GM06990 (cell line): Measurements from ENCODE around the gene TAF4.

Experiments
- DNase-seq: peaks from one replicate; pipeline ENCODE4 v3.0.0-alpha.2; 2011; ENCODE audit not compliant: insufficient read length; ENCODE audit errors: extremely low read depth
- H3K27me3 ChIP-seq: replicated peaks from 2 replicates; pipeline ENCODE4 v1.6.0; 2011; ENCODE audit warnings: low read length; ENCODE audit not compliant: control insufficient read depth, insufficient read depth
- H3K36me3 ChIP-seq: 2 replicates; pipeline ENCODE4 v1.5.1; 2011; ENCODE audit warnings: low read length; ENCODE audit not compliant: control insufficient read depth, insufficient read depth
- H3K4me3 ChIP-seq: replicated peaks from 2 replicates; pipeline ENCODE4 v1.5.1; 2011; ENCODE audit warnings: low read depth, mild to moderate bottlenecking, control low read depth, low read length
- TF ChIP-seq, protein P1 (sequence below): IDR thresholded peaks from 2 replicates; pipeline ENCODE4 v1.5.1; 2011; ENCODE audit warnings: low read length, control low read depth, mild to moderate bottlenecking, inconsistent platforms; ENCODE audit not compliant: insufficient read depth, poor library complexity, severe bottlenecking

TAF4 gene

DNA sequence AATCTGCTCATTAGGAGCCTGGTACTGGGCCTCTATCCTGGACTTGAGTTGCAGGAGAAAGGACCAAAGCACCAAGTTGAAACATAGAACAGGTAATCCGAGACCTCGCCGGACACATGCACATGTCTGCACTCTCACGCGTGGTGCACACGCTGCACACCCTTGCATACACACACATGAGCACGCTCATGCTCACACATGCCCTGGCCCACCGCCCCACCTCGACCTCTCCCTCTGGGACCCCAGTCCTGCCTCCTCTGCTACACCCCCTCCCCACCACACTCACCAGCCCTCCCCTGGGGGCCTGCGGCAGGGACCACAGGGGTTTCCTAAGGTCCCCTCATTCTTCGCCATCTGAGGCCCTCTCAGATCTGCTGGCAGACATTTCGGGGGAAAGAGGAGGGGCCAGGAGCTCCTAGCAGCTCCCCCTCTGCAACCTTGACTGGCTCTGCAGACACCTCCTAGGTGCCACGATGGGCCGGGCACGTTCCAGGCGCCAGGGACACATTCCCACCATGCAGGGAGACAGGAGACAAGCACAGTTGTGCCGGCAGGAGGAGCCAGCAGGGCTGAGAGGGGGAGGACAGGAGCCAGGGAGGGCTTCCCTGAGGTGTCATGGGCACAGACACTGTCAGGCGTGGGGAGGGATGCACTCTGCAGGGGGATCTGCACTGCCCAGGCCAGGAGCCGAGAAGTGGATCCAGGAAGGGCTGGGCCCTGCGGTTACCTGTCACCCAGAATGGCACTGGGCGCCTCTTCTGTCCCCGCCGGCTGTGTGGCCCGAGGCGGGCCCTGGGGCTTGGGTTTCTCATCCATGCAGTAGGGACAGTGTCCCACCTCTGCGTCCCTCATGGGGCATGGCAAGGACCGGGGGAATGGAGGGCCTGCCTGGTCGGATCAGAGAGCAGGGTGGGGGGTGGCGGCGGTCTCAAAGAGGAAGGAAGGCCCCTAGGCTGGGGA is 31.0 kb upstream of the TAF4 start:
- Histone ChIP-seq H3K27me3 (no peaks in the 10 kb centered on the region), H3K4me3 (no peak overlapping the region), H3K36me3 (no peaks in the 10 kb centered on the region)
- TF ChIP-seq, protein P1, sequence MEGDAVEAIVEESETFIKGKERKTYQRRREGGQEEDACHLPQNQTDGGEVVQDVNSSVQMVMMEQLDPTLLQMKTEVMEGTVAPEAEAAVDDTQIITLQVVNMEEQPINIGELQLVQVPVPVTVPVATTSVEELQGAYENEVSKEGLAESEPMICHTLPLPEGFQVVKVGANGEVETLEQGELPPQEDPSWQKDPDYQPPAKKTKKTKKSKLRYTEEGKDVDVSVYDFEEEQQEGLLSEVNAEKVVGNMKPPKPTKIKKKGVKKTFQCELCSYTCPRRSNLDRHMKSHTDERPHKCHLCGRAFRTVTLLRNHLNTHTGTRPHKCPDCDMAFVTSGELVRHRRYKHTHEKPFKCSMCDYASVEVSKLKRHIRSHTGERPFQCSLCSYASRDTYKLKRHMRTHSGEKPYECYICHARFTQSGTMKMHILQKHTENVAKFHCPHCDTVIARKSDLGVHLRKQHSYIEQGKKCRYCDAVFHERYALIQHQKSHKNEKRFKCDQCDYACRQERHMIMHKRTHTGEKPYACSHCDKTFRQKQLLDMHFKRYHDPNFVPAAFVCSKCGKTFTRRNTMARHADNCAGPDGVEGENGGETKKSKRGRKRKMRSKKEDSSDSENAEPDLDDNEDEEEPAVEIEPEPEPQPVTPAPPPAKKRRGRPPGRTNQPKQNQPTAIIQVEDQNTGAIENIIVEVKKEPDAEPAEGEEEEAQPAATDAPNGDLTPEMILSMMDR = no peak
- no peak for DNase-seq

DNA sequence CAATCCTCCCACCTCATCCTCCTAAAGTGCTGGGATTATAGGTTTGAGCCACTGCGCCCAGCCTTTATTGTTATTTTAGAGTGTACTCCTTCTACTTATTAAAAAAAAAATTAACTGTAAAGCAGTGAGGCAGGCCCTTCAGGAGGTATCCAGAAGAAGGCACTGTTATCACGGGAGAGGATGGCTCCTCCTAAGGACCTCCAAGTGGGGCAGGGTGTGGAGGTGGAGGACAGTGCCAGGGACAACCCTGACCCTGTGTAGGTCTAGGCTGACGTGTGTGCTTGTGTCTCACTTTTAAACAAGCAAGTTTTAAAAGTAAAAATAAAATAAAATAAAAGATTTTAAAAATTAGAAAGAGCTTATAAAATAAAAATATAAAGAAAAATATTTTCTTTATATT is 23.7 kb upstream of the TAF4 start:
- no peaks in the 10 kb centered on the region for H3K36me3 ChIP-seq
- no peak overlapping the region for H3K4me3 ChIP-seq
- DNase-seq = no peak
- TF ChIP-seq, protein P1 = no peak
- H3K27me3 ChIP-seq = no peaks in the 10 kb centered on the region

DNA sequence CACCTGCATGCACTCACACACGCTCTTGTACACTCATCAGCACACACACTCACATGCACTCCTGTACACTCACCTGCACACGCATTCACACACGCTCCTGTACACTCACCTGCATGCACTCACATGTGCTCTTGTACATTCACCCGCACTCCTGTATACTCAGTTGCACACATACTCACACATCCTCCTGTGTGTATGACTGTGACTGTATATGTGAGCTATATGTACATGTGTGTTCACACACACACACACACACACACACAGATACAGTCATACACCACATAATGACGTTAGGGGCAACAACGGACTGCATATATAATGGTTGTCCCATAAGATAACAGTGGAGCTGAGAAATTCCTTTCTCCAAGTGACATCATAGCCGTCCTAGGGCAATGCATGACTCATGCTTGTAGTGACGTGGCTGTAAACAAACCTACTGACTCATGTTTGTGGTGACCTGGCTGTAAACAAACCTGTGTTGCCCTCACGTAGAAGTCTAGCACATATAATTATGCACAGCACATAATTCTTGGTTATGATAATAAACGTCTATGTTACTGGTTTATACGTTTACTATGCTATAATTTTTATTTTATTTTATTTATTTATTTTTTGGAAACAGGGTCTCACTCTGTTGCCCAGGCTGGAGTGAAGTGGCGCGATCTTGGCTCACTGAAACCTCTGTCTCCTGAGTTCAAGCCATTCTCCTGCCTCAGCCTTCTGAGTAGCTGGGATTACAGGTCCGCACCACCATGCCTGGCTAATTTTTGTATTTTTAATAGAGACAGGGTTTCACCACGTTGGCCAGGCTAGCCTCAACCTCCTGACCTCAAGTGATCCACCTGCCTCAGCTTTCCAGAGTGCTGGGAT is 22.8 kb upstream of the TAF4 start:
- no peaks in the 10 kb centered on the region for H3K27me3 ChIP-seq
- H3K36me3 ChIP-seq = no peaks in the 10 kb centered on the region
- no peak overlapping the region for H3K4me3 ChIP-seq
- TF ChIP-seq, protein P1 = no peak
- no peak for DNase-seq

DNA sequence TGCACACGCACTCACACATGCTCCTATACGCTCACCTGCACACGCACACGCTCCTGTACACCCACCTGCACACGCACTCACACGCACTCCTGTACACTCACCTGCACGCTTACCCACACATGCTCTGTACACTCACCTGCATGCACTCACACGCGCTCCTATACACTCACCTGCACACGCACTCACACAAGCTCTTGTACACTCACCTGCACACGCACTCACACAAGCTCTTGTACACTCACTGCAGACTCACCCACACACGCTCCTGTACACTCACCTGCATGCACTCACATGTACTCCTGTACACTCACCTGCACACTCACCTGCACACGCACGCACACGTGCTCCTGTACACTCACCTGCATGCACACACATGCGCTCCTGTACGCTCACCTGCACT is 22.0 kb upstream of the TAF4 start:
- TF ChIP-seq, protein P1 = no peak
- no peak for DNase-seq
- H3K36me3 ChIP-seq = no peaks in the 10 kb centered on the region
- no peaks in the 10 kb centered on the region for H3K27me3 ChIP-seq
- H3K4me3 ChIP-seq = no peak overlapping the region

DNA sequence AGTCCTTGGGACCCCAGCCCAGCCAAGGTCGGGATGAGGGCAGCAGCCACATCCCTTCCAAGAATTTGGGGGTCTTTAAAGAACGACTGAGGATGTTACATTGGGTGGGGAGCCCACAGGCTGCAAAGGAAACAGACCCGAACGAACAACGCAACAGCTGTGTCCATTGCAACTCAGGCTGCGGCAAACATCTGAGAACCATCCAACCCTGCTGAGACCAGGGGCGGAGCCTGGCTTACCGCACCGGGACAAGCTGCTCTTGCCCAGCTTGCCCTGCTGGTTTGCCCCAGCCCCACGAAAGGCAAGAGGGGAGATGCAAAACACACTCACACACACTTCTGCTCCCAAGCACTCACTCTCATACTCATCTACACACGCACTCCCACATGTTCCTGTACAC is 21.5 kb upstream of the TAF4 start:
- Histone ChIP-seq H3K4me3 (no peak overlapping the region), H3K36me3 (no peaks in the 10 kb centered on the region), H3K27me3 (no peaks in the 10 kb centered on the region)
- DNase-seq = no peak
- TF ChIP-seq, protein P1 = no peak
